Keratinocyte (primary cell): Measurements from ENCODE around the gene PCDHA6. TPM values are rescaled to one million over a fixed set of nuclear protein-coding genes. Genes with fewer than 3 reads are reported as not detected.
"Not testable (repeated sequence)": the region's sequence is repeated elsewhere in the genome, so short reads cannot be mapped to it uniquely, and the experiment has no call there.

Experiments
- DNase-seq: peaks from one replicate; pipeline ENCODE4 v3.0.0-alpha.2; 2011; ENCODE audit warnings: low read depth, missing footprints, low spot score
- FAIRE-seq: peaks from 2 replicates; lab custom pipeline; 2011; peaks lifted over from hg19 to GRCh38; lab: Jason Lieb, UNC
- H2AFZ ChIP-seq: 2 replicates; pipeline ENCODE4 v1.6.0; 2012; ENCODE audit warnings: low read length, control low read depth, inconsistent platforms; ENCODE audit not compliant: control insufficient read depth
- H3K27ac ChIP-seq: 2 replicates; pipeline ENCODE4 v1.5.1; 2011; ENCODE audit warnings: low read length; ENCODE audit not compliant: control insufficient read depth, insufficient read depth
- H3K27me3 ChIP-seq: 3 replicates; pipeline ENCODE4 v1.6.0; 2011; ENCODE audit warnings: low read length; ENCODE audit not compliant: control insufficient read depth, insufficient read depth; ENCODE audit errors: extremely low read depth
- H3K36me3 ChIP-seq, 2 experiments: 2 replicates in 1 of 2; 3 replicates in 1 of 2; pipeline ENCODE4 v1.5.1; 2011; ENCODE audit warnings: low read length in 2 of 2, mild to moderate bottlenecking in 1 of 2; ENCODE audit not compliant: control insufficient read depth in 2 of 2, insufficient read depth in 2 of 2; ENCODE audit errors: extremely low read depth in 1 of 2
- H3K4me1 ChIP-seq: 3 replicates; pipeline ENCODE4 v1.5.1; 2011; ENCODE audit warnings: low read length; ENCODE audit not compliant: control insufficient read depth, insufficient read depth; ENCODE audit errors: extremely low read depth
- H3K4me2 ChIP-seq: 3 replicates; pipeline ENCODE4 v1.6.0; 2011; ENCODE audit warnings: low read depth, low read length; ENCODE audit not compliant: control insufficient read depth, insufficient read depth; ENCODE audit errors: extremely low read depth
- H3K4me3 ChIP-seq, 3 experiments: fragments of 200-600 bp in 1 of 3; sonication (generic) in 1 of 3; 2 replicates in 2 of 3; 3 replicates in 1 of 3; pipeline ENCODE4 v1.5.1; 2011 to 2016; ENCODE audit warnings: low read length in 3 of 3, mild to moderate bottlenecking in 3 of 3, control low read depth in 2 of 3, inconsistent platforms in 1 of 3, low read depth in 1 of 3, mixed read lengths in 1 of 3, mixed run types in 1 of 3, moderate library complexity in 1 of 3; ENCODE audit not compliant: control insufficient read depth in 2 of 3, insufficient read depth in 2 of 3; ENCODE audit errors: extremely low read depth in 1 of 3
- H3K79me2 ChIP-seq: 2 replicates; pipeline ENCODE4 v1.6.0; 2012; ENCODE audit warnings: low read length; ENCODE audit not compliant: control insufficient read depth, insufficient read depth
- H3K9ac ChIP-seq: 3 replicates; pipeline ENCODE4 v1.6.0; 2011; ENCODE audit warnings: low read length; ENCODE audit not compliant: control insufficient read depth, insufficient read depth; ENCODE audit errors: extremely low read depth
- H3K9me1 ChIP-seq: 3 replicates; pipeline ENCODE4 v1.6.0; 2011; ENCODE audit warnings: low read length; ENCODE audit not compliant: control insufficient read depth, insufficient read depth; ENCODE audit errors: extremely low read depth
- H3K9me3 ChIP-seq: 2 replicates; pipeline ENCODE4 v1.5.1; 2012; ENCODE audit warnings: low read depth, low read length; ENCODE audit not compliant: control insufficient read depth
- H4K20me1 ChIP-seq: 3 replicates; pipeline ENCODE4 v1.6.0; 2011; ENCODE audit warnings: low read length; ENCODE audit not compliant: control insufficient read depth, insufficient read depth; ENCODE audit errors: extremely low read depth
- CTCF ChIP-seq, 3 experiments: IDR thresholded peaks in 1 of 3; conservative IDR thresholded peaks in 1 of 3; optimal IDR thresholded peaks in 1 of 3; 2 replicates in 2 of 3; 3 replicates in 1 of 3; pipeline versions ENCODE3 to v1.5.1; 2011; ENCODE audit warnings: low read length in 3 of 3, mild to moderate bottlenecking in 3 of 3, moderate library complexity in 2 of 3, control low read depth in 1 of 3, inconsistent platforms in 1 of 3; ENCODE audit not compliant: insufficient read depth in 2 of 3; ENCODE audit errors: extremely low read depth in 1 of 3
- EZH2 ChIP-seq: IDR thresholded peaks from one replicate; pipeline ENCODE4 v1.6.1; 2012; ENCODE audit warnings: inconsistent platforms, mild to moderate bottlenecking, low read length, moderate library complexity
- dilution Hi-C: fragments of 300-500 bp; cut with MboI; formaldehyde crosslinking; loops from one replicate; pipeline ENCODE4 v1.7.0; 2020; ENCODE audit warnings: low sequenced_read_pairs; ENCODE audit not compliant: extremely low pct_ligation_motif_present
- polyA plus RNA-seq, 5 experiments: library from polyadenylated mRNA; depleted of rRNA in 3 of 5; stranded (reverse) in 3 of 5; stranded (forward) in 1 of 5; unstranded in 1 of 5; fragments of >200 nt; gene quantifications; 1 replicate in 1 of 5; 2 replicates in 3 of 5; 3 replicates in 1 of 5; pipeline versions ENCODE4 v1.2.1 to v1.2.3, GENCODE V29; 2011 to 2012; ENCODE audit warnings: missing spikeins in 2 of 5, low read depth in 1 of 5, low replicate concordance in 1 of 5

Gene PCDHA6
- polyA plus RNA-seq, 1 donor (not counting 4 experiments of a cell fraction or from before 2014, with no cell fraction given) = 0.04 TPM

DNA sequence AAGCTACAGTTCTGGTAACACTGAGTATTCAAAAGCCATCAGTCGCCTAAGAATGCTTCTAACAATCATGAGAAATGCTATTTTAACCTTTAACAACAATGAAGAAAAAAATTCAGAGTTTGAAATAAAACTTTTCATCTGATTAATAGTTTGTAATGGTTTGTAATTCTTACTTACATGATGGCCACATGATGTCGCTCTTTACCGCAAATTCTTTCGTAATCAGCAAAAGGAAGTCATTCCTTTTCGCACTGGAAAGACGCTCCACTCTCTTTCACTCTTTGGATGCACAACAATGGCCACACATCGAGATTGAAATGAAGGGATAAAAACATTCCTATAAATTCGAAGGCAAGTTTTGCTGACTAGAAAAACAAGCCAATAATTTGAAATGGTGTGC, 6.2 kb downstream of the PCDHA6 start, which contains the start of gene PCDHA7:
TSS of gene PCDHA7 (plus strand) at position 277 of the 400 bp plus-strand sequence. CDS start at position 392, 115 bp downstream.
- no peak for TF ChIP-seq CTCF (optimal IDR thresholded peaks at IDR 0.05 in 1 of 3, IDR thresholded peaks at IDR 0.05 in 1 of 3, conservative IDR thresholded peaks at IDR 0.05 in 1 of 3; ENCODE audit: extremely low read depth in 1 of 3, insufficient read depth in 2 of 3, low read length in 3 of 3)
- TF ChIP-seq EZH2 = no peak
- H3K4me1 ChIP-seq = no peaks in the 10 kb centered on the region
- dilution Hi-C loops = no loop called here
- H3K36me3 ChIP-seq = no peaks in the 10 kb centered on the region
- no peak within 1 kb of the TSS for H3K9ac ChIP-seq
- H2AFZ ChIP-seq = no peak within 1 kb of the TSS
- H3K79me2 ChIP-seq = no peaks in the 10 kb centered on the region
- H3K27me3 ChIP-seq = no peaks in the 10 kb centered on the region
- H3K9me3 ChIP-seq = peaks cover 16% of the 10 kb centered on the region
- H4K20me1 ChIP-seq = no peaks in the 10 kb centered on the region
- no peak within 1 kb of the TSS for H3K27ac ChIP-seq
- no peaks in the 10 kb centered on the region for H3K9me1 ChIP-seq
- DNase-seq = no peak
- H3K4me3 ChIP-seq = no peak within 1 kb of the TSS
- no peak for FAIRE-seq
- no peak within 1 kb of the TSS for H3K4me2 ChIP-seq

GRCh38 chr5:140834439-140835008, 6.8 kb downstream of the PCDHA6 start:
- H4K20me1 ChIP-seq, H3K9ac ChIP-seq, H3K4me3 ChIP-seq, DNase-seq, dilution Hi-C loops, H3K79me2 ChIP-seq, H3K9me1 ChIP-seq, FAIRE-seq, H3K27me3 ChIP-seq, H3K4me2 ChIP-seq, H3K36me3 ChIP-seq, H3K27ac ChIP-seq, H2AFZ ChIP-seq, H3K4me1 ChIP-seq: not testable (repeated sequence)
- peaks cover 16% of the 10 kb centered on the region for H3K9me3 ChIP-seq
